GM23248 (cell line): Measurements from ENCODE around the gene ZDHHC3.

Experiments
- EZH2 ChIP-seq: fragments of 200-600 bp; sonication (generic); IDR thresholded peaks from 2 replicates; pipeline ENCODE4 v1.6.1; 2018; ENCODE audit warnings: antibody characterized with exemption, mild to moderate bottlenecking; ENCODE audit not compliant: insufficient read depth, poor library complexity, severe bottlenecking
- EZH2phosphoT487 ChIP-seq: fragments of 200-600 bp; sonication (generic); IDR thresholded peaks from 2 replicates; pipeline ENCODE4 v1.6.1; 2018; ENCODE audit warnings: antibody characterized with exemption, moderate library complexity, mild to moderate bottlenecking, low read depth; ENCODE audit not compliant: insufficient read depth

GRCh38 chr3:44926921-44927320, 49.1 kb downstream of the ZDHHC3 start:
- TF ChIP-seq EZH2: no peak
- no peak for TF ChIP-seq EZH2phosphoT487
